ENCODE results near the gene HK3.

Gene HK3

DNA sequence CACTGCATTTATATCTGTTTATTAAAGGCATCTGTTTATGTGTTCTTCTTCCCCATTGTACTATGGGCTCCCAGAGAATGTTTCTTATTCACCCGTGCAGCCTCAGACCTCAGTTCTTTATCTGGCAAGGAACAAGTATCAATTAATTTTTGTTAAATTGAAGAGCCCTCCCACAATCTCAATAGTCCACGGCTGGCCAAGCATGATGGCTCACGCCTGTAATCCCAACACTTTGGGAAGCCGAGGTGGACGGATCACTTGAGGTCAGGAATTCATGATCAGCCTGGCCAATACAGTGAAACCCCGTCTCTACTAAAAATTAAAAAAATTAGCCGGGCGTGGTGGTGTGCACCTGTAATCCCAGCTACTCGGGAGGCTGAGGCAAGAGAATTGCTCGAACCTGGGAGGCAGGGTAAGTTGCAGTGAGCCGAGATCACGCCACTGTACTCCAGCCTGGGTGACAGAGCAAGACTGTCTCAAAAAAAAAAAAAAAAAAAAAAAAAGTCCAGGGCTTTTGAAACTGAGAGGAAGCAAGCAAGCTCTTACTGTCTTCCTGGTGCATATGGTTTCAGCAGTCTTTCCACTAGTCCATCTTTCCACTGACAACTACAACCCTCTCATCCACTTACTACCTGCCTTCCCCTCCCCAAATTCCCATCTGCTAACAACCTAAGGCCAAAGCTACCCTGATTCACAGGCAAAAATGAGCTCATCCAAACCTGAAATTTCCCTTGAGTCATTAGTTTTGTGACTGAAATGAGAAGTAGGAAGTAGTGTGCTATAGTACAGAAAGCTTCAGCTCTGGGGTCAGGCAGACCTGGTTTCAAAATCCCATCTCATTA lies 2.3 kb upstream of the HK3 start:
- no peak for DNase-seq

GRCh38 chr5:176900780-176901204 lies 1.6 kb upstream of the HK3 start:
- DNase-seq, result no peak

- DNase-seq, result no peak
Observed at GRCh38 chr5:176899946-176900779, 1.0 kb upstream of the HK3 start.

- no peak for DNase-seq
Observed at GRCh38 chr5:176897263-176897662, 1.9 kb downstream of the HK3 start.

DNA sequence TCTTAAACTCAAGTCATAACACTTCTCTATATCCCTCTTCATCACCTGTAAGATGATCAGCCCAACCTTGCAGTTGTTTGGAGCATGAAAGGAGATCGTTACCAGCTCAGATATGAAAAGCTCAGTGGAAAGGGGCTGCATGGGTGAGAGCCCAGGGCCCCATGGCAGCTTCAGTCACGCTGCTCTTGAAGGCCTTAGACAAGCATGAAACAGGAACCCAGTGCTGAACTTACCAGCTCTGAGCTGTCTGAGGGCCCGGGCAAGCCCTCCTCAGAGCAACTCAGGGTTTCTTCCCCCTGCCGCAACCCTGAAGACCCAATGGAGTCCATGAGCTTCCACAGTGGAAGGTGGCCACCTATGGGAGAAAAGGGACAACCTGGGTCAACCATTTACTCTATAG lies 3.3 kb downstream of the HK3 start:
- no peak for DNase-seq

DNA sequence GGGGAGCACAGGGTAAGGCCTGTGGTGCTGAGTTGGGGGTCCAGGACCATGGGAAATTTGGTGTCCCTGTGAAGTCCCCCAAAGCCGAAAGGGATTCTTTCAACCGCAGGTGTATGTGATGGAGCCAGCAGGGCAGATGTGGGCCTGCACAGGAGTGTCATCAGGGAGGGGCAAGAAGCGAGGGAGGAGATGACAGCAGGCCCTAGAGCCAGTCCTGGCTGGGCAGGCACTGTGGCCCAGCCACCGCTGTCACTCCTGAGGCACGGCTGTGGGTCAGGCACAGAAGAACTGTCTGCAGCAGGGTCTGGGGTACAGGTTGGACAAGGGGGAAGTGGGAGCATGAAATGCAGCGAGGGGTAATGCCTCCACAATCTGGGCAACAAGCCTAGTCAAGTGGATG lies 4.8 kb downstream of the HK3 start:
- DNase-seq, result no peak

GRCh38 chr5:176892663-176893062 lies 6.5 kb downstream of the HK3 start:
- DNase-seq, result no peak

DNA sequence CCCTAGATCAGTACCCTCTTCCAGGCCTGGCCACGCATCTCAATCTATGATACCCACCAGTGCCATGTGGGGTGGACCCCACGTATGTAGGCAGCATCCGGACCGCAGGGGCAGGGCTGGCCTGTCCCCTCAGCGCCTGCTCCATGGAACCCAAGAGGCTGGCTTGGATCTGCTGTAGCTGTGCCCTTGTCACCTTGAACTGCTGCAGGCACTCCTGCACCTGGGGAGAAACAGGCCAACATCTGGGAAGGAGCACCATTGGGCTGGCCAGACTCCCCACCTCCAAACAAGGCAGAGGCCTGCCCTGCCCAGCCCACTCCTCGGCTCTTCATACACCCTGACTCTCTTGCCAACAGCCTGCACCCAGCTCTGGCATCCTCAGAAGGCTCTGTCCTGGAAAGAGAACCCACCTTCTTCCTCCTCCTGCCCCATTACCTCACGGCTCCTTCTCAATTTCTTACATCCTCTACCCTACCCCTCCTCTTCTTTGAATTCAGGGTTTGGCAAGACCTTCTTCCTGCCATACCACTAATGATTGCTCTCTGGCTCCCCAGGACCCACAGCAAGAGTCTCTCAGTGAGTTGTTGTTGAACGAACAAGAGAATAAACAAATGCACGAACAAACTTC lies 7.7 kb downstream of the HK3 start:
- no peak for DNase-seq

- no peak for DNase-seq
Observed at GRCh38 chr5:176890455-176891330, 8.5 kb downstream of the HK3 start.

GRCh38 chr5:176889321-176890280 lies 9.5 kb downstream of the HK3 start:
- DNase-seq, result no peak

GRCh38 chr5:176888865-176889165 lies 10.3 kb downstream of the HK3 start:
- DNase-seq, result no peak

DNA sequence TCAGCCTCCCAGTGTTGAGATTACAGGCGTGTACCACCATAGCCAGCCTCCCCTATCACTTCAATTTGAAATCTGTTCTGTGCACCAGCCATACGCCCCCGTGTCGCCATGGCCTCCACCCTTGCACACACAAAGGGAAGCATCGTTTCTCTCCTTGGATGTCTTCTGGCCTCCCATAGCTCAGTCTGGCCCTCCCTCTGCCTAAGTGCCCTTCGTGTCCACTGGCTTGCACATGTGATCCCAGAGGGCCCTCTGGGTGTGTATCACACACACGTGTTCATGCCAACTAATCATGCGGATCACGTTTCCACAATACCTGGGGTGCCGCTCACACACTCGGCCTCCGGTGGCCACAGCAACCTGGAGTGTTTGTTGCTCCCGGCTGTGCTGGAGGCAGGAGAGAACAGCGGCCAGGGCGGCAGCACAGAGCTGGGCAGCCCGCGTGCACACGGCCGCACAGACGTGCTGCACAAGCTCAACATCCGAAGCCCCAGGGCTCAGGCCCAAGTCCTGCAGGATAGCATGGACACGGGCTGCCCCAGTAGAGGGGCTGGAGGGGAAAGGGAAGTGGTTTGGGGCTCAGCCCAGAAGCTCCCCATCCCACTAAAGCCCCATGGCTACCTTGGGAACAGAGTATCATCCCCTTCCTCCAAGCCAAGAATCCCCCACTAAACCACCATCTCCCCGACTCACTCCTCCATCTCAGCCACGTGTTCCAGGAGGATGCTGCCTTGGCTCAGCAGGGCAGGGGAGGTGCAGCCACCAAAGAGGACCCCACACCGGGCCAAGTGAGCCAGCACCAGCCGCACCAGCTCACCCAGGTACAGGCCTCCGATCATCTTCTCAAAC lies 10.9 kb downstream of the HK3 start:
- no peak for DNase-seq

DNA sequence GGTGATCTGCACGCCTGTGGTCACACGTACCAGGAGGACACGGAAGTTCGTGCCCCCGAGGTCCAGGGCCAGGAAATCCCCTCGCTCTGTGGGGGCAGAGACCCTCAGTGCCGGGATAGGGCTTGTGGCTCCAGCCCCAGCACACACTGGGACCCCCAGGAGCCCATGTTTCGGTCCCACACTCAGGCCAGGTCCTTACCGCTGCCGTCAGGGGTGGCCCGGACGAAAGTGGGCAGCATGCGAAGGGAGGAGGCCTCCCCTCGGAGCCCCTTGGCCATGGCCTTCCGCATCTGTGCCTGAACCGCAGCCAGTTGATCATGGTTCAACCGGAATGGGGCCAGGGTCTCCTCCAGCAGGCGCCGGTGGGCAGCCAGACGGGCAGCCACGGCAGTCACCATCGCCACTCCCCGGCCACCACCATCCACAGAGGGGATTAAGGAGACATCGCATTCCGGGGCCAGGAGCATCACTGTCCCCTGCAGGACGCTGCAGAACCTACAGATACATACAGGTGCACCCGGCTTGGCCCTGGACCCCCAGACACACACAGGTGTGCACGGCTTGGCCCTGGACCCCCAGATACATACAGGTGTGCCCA lies 11.8 kb downstream of the HK3 start:
- no peak for DNase-seq

DNA sequence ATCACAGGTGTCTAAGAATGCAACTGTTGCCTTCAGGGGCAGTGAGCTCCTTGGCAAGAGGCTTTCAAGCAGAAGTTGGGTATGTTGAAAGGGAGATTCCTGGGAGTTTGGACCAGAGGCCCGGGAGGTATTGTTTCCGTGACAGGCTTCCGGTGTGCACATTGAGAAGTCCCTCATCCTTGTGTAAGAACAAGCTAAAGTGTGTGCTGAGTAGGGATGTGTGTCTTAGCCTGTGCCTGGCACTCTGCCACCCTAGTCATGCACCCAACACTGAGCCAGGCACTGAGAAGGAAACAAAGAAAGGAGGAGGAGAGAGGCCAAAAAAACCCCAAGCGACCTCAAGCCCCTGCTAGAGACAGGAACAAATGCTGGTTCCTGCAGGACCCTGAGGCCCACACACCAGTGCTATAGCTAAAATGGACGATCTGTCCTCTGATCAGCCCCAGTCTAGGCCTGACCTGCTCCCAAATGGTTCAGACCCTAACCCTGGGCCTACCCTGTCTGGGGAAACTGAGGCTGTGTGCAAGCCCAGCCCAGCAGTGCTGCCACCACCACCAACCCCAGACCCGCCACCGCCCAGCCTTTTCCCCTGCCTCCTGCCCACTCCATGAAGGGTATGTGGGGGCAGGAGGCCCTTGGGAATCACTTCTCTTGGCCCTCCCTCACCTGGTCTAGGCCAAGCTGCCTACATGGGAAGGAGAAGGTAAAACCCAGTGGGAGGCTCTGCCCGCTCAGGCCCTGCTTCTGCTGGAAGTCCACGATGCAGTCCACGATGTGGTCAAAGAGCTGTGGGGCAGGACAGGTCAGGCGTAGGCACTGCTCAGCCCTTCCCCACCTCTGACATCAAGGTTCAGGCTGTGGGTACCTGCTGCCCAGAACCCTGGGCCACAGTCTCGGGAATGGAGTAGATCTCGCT lies 12.6 kb downstream of the HK3 start:
- no peak for DNase-seq

- no peak for DNase-seq
Observed at GRCh38 chr5:176884571-176884890, 14.6 kb downstream of the HK3 start.

GRCh38 chr5:176883700-176884570 lies 15.2 kb downstream of the HK3 start:
- no peak for DNase-seq

GRCh38 chr5:176882567-176882903 lies 16.6 kb downstream of the HK3 start:
- DNase-seq, result no peak

DNA sequence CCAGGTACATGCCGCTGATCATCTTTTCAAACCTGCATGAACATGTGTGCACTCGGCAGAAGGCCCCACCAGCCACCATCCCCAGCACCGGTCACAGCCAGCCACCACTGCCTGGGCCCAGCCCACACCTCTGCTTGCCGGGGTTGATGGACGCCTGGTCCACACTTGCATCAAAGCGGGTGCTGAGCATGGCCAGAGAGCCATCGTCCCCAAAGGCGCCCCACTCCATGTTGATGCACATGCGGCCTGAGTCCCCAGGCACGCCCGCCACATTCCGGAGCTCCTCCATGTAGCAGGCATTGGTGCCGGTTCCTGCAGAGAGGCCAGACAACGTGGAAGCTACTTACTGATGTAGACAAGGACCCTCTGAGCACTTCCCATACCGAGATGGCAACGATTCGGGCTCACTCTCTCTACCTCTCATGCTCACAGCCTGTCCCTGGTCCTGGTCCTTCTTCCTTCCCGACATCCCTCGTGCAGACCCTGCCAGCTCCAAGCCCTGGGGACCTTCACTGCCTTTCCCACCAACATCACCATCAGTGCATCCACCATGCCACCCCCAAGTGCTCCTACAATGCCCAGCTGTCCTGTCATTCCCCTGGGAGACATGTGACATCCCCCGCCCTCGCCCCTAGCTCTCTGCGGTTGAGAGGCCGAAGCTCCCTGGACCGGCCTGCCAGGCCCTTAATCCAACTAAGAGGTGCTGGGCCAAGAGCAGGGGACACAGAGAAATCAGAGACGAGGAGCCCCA lies 17.2 kb downstream of the HK3 start:
- DNase-seq, result no peak

All from stimulated activated CD4-positive, alpha-beta T cell treated with anti-CD3 and anti-CD28 coated beads, Interleukin-4, amount 100 ng/mL, for 1 hour (primary cell).